K562 (cell line): ENCODE results near the gene SLC2A10. TPM values are rescaled to one million over a fixed set of nuclear protein-coding genes. Genes with fewer than 3 reads are reported as not detected.

Experiments used
- BRD9 ChIP-seq: fragments of 450-650 bp; IDR thresholded peaks from 2 replicates; pipeline ENCODE4 v1.6.1; 2018; ENCODE audit warnings: low read depth; ENCODE audit not compliant: partially characterized antibody
- CAMTA2 ChIP-seq: fragments of 250-450 bp; sonication (Bioruptor Pico); conservative IDR thresholded peaks from 2 replicates; pipeline ENCODE4 v1.5.1; 2022
- CEBPB ChIP-seq: fragments of 450-650 bp; IDR thresholded peaks from 2 replicates; pipeline ENCODE4 v1.6.1; 2016; ENCODE audit warnings: missing genetic modification characterization, missing compliant biosample characterization
- CREM ChIP-seq: IDR thresholded peaks from 2 replicates; pipeline ENCODE4 v1.6.1; 2014; ENCODE audit warnings: antibody characterized with exemption, low read depth
- NBN ChIP-seq: fragments of 450-650 bp; IDR thresholded peaks from 2 replicates; pipeline ENCODE4 v1.6.1; 2016; ENCODE audit warnings: low read depth, mild to moderate bottlenecking
- NFIC ChIP-seq: fragments of 450-650 bp; IDR thresholded peaks from 2 replicates; pipeline ENCODE4 v1.6.1; 2017; ENCODE audit warnings: mild to moderate bottlenecking, inconsistent platforms
- POLR2H ChIP-seq: IDR thresholded peaks from 2 replicates; pipeline ENCODE4 v1.6.1; 2016; ENCODE audit warnings: missing genetic modification characterization, low read depth, mild to moderate bottlenecking, control low read depth, missing compliant biosample characterization, moderate library complexity
- ZNF253 ChIP-seq: fragments of 250-450 bp; sonication (Bioruptor Pico); conservative IDR thresholded peaks from 2 replicates; pipeline ENCODE4 v1.6.1; 2021; ENCODE audit warnings: mild to moderate bottlenecking
- polyA plus RNA-seq, 8 experiments: library from polyadenylated mRNA; depleted of rRNA in 4 of 8; stranded (reverse) in 5 of 8; unstranded in 3 of 8; fragments of >200 nt; fragmentation: Nextera tagmentation in 2 of 8; fragmentation: Illumina TruSeq in 1 of 8; extraction: Ambion mirVana in 2 of 8; extraction: Trizol in 1 of 8; gene quantifications; 2 replicates each; pipeline versions ENCODE4 v1.2.1 to v1.2.3, GENCODE V29; 2011 to 2014; ENCODE audit warnings: inconsistent platforms in 1 of 8, missing spikeins in 1 of 8
- total RNA-seq, 7 experiments: library from RNA; depleted of rRNA in 6 of 7; stranded (reverse); fragments of >200 nt in 6 of 7; fragmentation: Illumina TruSeq in 2 of 7; extraction: Trizol in 2 of 7; gene quantifications; 2 replicates each; pipeline versions ENCODE4 v1.2.1 to v1.2.3, GENCODE V29; 2011 to 2021; ENCODE audit warnings: low replicate concordance in 1 of 7
- TF ChIP-seq, protein P1 (sequence below), 3 experiments: fragments of 200-800 bp in 1 of 3; sonication (Bioruptor generic) in 1 of 3; sonication (generic) in 1 of 3; formaldehyde crosslinking in 1 of 3; IDR thresholded peaks; 2 replicates each; pipeline versions ENCODE4 v1.6.1 to v1.8.0; 2016 to 2022; ENCODE audit warnings: mild to moderate bottlenecking in 2 of 3, missing compliant biosample characterization in 2 of 3, missing genetic modification characterization in 2 of 3, missing genetic modification reagents in 1 of 3
- TF ChIP-seq, protein P2 (sequence below): sonication (generic); formaldehyde crosslinking; IDR thresholded peaks from 2 replicates; pipeline ENCODE4 v1.8.0; 2022; ENCODE audit warnings: mild to moderate bottlenecking, missing genetic modification reagents, borderline replicate concordance
- TF ChIP-seq, protein P3 (sequence below): sonication (generic); formaldehyde crosslinking; IDR thresholded peaks from 2 replicates; pipeline ENCODE4 v1.8.1; 2023; ENCODE audit warnings: mild to moderate bottlenecking, missing genetic modification reagents
- TF ChIP-seq, protein P4 (sequence below): fragments of 450-650 bp; IDR thresholded peaks from 2 replicates; pipeline ENCODE4 v1.6.1; 2017; ENCODE audit warnings: antibody characterized with exemption, mild to moderate bottlenecking
- TF ChIP-seq, protein P5 (sequence below): fragments of 450-650 bp; IDR thresholded peaks from 2 replicates; pipeline ENCODE4 v1.7.0; 2016; ENCODE audit warnings: borderline replicate concordance

SLC2A10 gene
- total and polyA plus RNA-seq, 9 of the 15 experiments (the other 6 are each of a cell fraction or from before 2014, with no cell fraction given): 0.01 to 1.8 (median 0.10) TPM

DNA sequence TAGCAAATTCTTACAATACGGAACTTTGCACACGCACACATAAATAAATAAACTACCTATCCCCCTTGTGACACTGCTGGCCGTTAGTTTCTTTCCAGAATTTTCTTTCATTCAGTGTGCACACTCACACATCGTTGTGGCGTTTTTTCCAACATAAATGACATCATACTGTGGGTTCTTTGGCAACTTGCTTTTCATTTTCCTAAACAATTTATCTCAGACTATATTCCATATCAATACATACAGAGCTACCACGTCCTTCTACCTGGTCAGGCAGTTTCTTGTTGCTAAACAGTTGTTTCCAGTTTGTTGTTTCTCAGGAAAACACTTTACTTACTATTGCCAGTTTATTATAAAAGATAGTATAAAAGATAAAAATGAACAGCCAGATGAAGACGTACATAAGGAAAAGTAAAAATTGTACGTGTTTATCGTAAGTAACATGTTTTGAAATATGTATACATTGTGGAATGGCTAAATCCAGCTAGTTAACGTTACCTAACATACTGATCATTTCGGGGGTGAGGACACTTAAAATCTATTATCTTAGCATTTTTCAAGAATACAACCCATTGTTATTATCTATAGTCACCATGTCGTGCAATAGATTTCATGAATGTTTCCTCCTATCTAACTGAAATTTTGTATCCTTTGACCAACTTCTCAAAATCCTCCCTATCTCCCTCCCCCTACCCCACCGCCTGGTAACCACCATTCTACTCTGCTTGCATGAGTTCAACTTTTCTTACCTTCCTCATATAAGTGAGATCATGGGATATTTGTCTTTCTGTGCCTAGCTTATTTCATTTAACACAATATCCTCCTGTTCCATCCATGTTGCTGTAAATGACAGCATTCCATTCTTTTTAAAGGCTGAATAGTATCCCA is 19.0 kb upstream of the SLC2A10 start (continued):
- TF ChIP-seq ZNF253 (CRISPR knock-in tag) (no peak), CAMTA2 (no peak), NFIC (no peak), POLR2H (peak; percentile 52; the same call in 1 of the 2 replicates), BRD9 (peak; percentile 64), CREM (peak; percentile 15; the same call in 1 of the 2 replicates), NBN (0 out of 2 replicates have a peak, but pooled peaks have one; percentile 13), CEBPB (tag) (0 out of 2 replicates have a peak, but pooled peaks have one; percentile 18)
- TF ChIP-seq, protein P1, sequence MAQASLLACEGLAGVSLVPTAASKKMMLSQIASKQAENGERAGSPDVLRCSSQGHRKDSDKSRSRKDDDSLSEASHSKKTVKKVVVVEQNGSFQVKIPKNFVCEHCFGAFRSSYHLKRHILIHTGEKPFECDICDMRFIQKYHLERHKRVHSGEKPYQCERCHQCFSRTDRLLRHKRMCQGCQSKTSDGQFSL (CRISPR knock-in tag; IDR thresholded peaks at IDR 0.05): no peak
- TF ChIP-seq, protein P1 (tag; IDR thresholded peaks at IDR 0.05): no peak
- TF ChIP-seq, protein P2, sequence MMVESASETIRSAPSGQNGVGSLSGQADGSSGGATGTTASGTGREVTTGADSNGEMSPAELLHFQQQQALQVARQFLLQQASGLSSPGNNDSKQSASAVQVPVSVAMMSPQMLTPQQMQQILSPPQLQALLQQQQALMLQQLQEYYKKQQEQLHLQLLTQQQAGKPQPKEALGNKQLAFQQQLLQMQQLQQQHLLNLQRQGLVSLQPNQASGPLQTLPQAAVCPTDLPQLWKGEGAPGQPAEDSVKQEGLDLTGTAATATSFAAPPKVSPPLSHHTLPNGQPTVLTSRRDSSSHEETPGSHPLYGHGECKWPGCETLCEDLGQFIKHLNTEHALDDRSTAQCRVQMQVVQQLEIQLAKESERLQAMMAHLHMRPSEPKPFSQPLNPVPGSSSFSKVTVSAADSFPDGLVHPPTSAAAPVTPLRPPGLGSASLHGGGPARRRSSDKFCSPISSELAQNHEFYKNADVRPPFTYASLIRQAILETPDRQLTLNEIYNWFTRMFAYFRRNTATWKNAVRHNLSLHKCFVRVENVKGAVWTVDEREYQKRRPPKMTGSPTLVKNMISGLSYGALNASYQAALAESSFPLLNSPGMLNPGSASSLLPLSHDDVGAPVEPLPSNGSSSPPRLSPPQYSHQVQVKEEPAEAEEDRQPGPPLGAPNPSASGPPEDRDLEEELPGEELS: no peak
- TF ChIP-seq, protein P3, sequence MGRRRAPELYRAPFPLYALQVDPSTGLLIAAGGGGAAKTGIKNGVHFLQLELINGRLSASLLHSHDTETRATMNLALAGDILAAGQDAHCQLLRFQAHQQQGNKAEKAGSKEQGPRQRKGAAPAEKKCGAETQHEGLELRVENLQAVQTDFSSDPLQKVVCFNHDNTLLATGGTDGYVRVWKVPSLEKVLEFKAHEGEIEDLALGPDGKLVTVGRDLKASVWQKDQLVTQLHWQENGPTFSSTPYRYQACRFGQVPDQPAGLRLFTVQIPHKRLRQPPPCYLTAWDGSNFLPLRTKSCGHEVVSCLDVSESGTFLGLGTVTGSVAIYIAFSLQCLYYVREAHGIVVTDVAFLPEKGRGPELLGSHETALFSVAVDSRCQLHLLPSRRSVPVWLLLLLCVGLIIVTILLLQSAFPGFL (CRISPR knock-in tag): no peak
- TF ChIP-seq, protein P4, sequence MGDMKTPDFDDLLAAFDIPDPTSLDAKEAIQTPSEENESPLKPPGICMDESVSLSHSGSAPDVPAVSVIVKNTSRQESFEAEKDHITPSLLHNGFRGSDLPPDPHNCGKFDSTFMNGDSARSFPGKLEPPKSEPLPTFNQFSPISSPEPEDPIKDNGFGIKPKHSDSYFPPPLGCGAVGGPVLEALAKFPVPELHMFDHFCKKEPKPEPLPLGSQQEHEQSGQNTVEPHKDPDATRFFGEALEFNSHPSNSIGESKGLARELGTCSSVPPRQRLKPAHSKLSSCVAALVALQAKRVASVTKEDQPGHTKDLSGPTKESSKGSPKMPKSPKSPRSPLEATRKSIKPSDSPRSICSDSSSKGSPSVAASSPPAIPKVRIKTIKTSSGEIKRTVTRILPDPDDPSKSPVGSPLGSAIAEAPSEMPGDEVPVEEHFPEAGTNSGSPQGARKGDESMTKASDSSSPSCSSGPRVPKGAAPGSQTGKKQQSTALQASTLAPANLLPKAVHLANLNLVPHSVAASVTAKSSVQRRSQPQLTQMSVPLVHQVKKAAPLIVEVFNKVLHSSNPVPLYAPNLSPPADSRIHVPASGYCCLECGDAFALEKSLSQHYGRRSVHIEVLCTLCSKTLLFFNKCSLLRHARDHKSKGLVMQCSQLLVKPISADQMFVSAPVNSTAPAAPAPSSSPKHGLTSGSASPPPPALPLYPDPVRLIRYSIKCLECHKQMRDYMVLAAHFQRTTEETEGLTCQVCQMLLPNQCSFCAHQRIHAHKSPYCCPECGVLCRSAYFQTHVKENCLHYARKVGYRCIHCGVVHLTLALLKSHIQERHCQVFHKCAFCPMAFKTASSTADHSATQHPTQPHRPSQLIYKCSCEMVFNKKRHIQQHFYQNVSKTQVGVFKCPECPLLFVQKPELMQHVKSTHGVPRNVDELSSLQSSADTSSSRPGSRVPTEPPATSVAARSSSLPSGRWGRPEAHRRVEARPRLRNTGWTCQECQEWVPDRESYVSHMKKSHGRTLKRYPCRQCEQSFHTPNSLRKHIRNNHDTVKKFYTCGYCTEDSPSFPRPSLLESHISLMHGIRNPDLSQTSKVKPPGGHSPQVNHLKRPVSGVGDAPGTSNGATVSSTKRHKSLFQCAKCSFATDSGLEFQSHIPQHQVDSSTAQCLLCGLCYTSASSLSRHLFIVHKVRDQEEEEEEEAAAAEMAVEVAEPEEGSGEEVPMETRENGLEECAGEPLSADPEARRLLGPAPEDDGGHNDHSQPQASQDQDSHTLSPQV: 0 out of 2 replicates have a peak, but pooled peaks have one; percentile 30
- TF ChIP-seq, protein P5, sequence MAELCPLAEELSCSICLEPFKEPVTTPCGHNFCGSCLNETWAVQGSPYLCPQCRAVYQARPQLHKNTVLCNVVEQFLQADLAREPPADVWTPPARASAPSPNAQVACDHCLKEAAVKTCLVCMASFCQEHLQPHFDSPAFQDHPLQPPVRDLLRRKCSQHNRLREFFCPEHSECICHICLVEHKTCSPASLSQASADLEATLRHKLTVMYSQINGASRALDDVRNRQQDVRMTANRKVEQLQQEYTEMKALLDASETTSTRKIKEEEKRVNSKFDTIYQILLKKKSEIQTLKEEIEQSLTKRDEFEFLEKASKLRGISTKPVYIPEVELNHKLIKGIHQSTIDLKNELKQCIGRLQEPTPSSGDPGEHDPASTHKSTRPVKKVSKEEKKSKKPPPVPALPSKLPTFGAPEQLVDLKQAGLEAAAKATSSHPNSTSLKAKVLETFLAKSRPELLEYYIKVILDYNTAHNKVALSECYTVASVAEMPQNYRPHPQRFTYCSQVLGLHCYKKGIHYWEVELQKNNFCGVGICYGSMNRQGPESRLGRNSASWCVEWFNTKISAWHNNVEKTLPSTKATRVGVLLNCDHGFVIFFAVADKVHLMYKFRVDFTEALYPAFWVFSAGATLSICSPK: no peak
